GM23338 (cell line): ENCODE data around the gene IDS. TPM values are rescaled to one million over a fixed set of nuclear protein-coding genes. Genes with fewer than 3 reads are reported as not detected.

Source experiments
- ATAC-seq: fragments of 200-7000 bp; cut with Tn5 transposase; 3 replicates; pipeline ENCODE4 v1.9.1; 2020
- DNase-seq: peaks from one replicate; pipeline ENCODE4 v3.0.0-alpha.2; 2015; ENCODE audit warnings: low spot score
- H2AFZ ChIP-seq: fragments of 200-600 bp; sonication (generic); 2 replicates; pipeline ENCODE4 v1.8.0; 2016; ENCODE audit warnings: antibody characterized with exemption, mild to moderate bottlenecking, moderate library complexity
- H3F3A ChIP-seq: fragments of 200-600 bp; sonication (generic); replicated peaks from 2 replicates; pipeline ENCODE4 v1.8.0; 2017; ENCODE audit warnings: antibody characterized with exemption, mixed run types, low read depth
- H3K27ac ChIP-seq: fragments of 200-600 bp; sonication (generic); 2 replicates; pipeline ENCODE4 v1.6.1; 2016; ENCODE audit warnings: low read depth
- H3K27me3 ChIP-seq: fragments of 200-600 bp; sonication (generic); 2 replicates; pipeline ENCODE4 v1.8.0; 2016; ENCODE audit warnings: mild to moderate bottlenecking, mixed run types, moderate library complexity; ENCODE audit not compliant: insufficient read depth
- H3K36me3 ChIP-seq: fragments of 200-600 bp; sonication (generic); 2 replicates; pipeline ENCODE4 v1.8.0; 2016; ENCODE audit warnings: mild to moderate bottlenecking; ENCODE audit not compliant: insufficient read depth
- H3K4me1 ChIP-seq: fragments of 200-600 bp; sonication (generic); 2 replicates; pipeline ENCODE4 v1.8.0; 2016; ENCODE audit warnings: mild to moderate bottlenecking, moderate library complexity; ENCODE audit not compliant: insufficient read depth
- H3K4me2 ChIP-seq: fragments of 200-600 bp; sonication (generic); 2 replicates; pipeline ENCODE4 v1.7.1; 2017; ENCODE audit warnings: mixed run types
- H3K4me3 ChIP-seq: fragments of 200-600 bp; sonication (generic); 2 replicates; pipeline ENCODE4 v1.6.1; 2016; ENCODE audit warnings: mixed run types
- H3K79me2 ChIP-seq: fragments of 200-600 bp; sonication (generic); replicated peaks from 2 replicates; pipeline ENCODE4 v1.8.0; 2017; ENCODE audit warnings: mild to moderate bottlenecking; ENCODE audit not compliant: insufficient read depth
- H3K9me2 ChIP-seq: fragments of 200-600 bp; sonication (generic); 2 replicates; pipeline ENCODE4 v1.8.0; 2017; ENCODE audit not compliant: insufficient read depth
- H4K20me1 ChIP-seq: fragments of 200-600 bp; sonication (generic); replicated peaks from 2 replicates; pipeline ENCODE4 v1.8.0; 2017; ENCODE audit warnings: mild to moderate bottlenecking; ENCODE audit not compliant: insufficient read depth
- H3K27ac Mint-ChIP-seq: 2 replicates; pipeline ENCODE4 v1.8.0; 2020; ENCODE audit warnings: inconsistent platforms, mild to moderate bottlenecking, moderate library complexity, mixed read lengths
- H3K27me3 Mint-ChIP-seq: 3 replicates; pipeline ENCODE4 v1.8.0; 2022; ENCODE audit warnings: low read depth, mild to moderate bottlenecking, moderate library complexity, mixed read lengths, inconsistent platforms; ENCODE audit not compliant: insufficient read depth, poor library complexity
- H3K36me3 Mint-ChIP-seq: 3 replicates; pipeline ENCODE4 v1.8.0; 2021; ENCODE audit warnings: low read depth, mild to moderate bottlenecking, inconsistent platforms, moderate library complexity, mixed read lengths
- H3K4me1 Mint-ChIP-seq: 3 replicates; pipeline ENCODE4 v1.8.0; 2020; ENCODE audit warnings: mild to moderate bottlenecking, inconsistent platforms, mixed read lengths
- H3K4me3 Mint-ChIP-seq: 3 replicates; pipeline ENCODE4 v1.8.0; 2021; ENCODE audit warnings: moderate library complexity, mild to moderate bottlenecking, inconsistent platforms, mixed read lengths
- H3K9me3 Mint-ChIP-seq: 3 replicates; pipeline ENCODE4 v1.8.0; 2020; ENCODE audit warnings: moderate library complexity, mild to moderate bottlenecking, inconsistent platforms, mixed read lengths
- CREB1 ChIP-seq: fragments of 250-450 bp; sonication (Bioruptor Pico); IDR thresholded peaks from 2 replicates; pipeline ENCODE4 v1.5.0; 2020; ENCODE audit warnings: low read depth, mild to moderate bottlenecking, moderate library complexity
- CTCF ChIP-seq, 2 experiments: fragments of 200-600 bp in 1 of 2; sonication (generic) in 1 of 2; conservative IDR thresholded peaks; 2 replicates each; pipeline versions ENCODE4 v1.5.1 to v1.6.1; 2016 to 2017; ENCODE audit warnings: antibody characterized with exemption in 2 of 2, low read depth in 2 of 2, mild to moderate bottlenecking in 2 of 2, moderate library complexity in 1 of 2
- ETS1 ChIP-seq: IDR thresholded peaks from 2 replicates; pipeline ENCODE4 v1.6.1; 2016; ENCODE audit warnings: antibody characterized with exemption
- EZH2 ChIP-seq: fragments of 200-600 bp; sonication (generic); IDR thresholded peaks from one replicate; pipeline ENCODE4 v1.8.0; 2017; ENCODE audit warnings: antibody characterized with exemption, mild to moderate bottlenecking, low read depth; ENCODE audit not compliant: unreplicated experiment
- EZH2phosphoT487 ChIP-seq: fragments of 200-600 bp; sonication (generic); IDR thresholded peaks from one replicate; pipeline ENCODE4 v1.8.1; 2018; ENCODE audit warnings: antibody characterized with exemption; ENCODE audit not compliant: unreplicated experiment
- POLR2AphosphoS5 ChIP-seq: IDR thresholded peaks from 2 replicates; pipeline ENCODE4 v1.6.1; 2016; ENCODE audit warnings: antibody characterized with exemption, low read depth
- REST ChIP-seq: IDR thresholded peaks from one replicate; pipeline ENCODE4 v1.6.1; 2018; ENCODE audit warnings: antibody characterized with exemption; ENCODE audit not compliant: unreplicated experiment
- ZNF462 ChIP-seq: fragments of 250-450 bp; sonication (Bioruptor Pico); IDR thresholded peaks from 2 replicates; pipeline ENCODE4 v1.5.0; 2020; ENCODE audit warnings: mild to moderate bottlenecking, moderate library complexity
- long read RNA-seq: library from polyadenylated mRNA; unstranded; transcript quantifications from one replicate; pipeline ENCODE4 v2.0.0, GENCODE V29; 2020; ENCODE audit not compliant: unreplicated experiment
- polyA plus RNA-seq: library from polyadenylated mRNA; unstranded; fragments of >200 nt; fragmentation: Nextera tagmentation; extraction: Ambion mirVana; gene quantifications from 2 replicates; pipeline ENCODE4 v1.2.1, GENCODE V29; 2016
- total RNA-seq: library from RNA; depleted of rRNA; stranded (reverse); fragments of >200 nt; shearing (Covaris generic); gene quantifications from 2 replicates; pipeline ENCODE4 v1.2.3, GENCODE V29; 2014; rRNA removed

Gene IDS
- total RNA-seq (12.3 and 12.4 TPM in 2 replicates), polyA plus RNA-seq (8.2 and 8.6 TPM in 2 replicates)
- long read RNA-seq, full-length matches to known transcripts = 9 of 12 reads
- long read RNA-seq, partial matches to known transcripts = 0 of 12 reads
- long read RNA-seq, other reads (novel, unspliced or antisense) = 3 of 12 reads

- DNase-seq (peak; percentile 92), ATAC-seq (peak; percentile 92)
- Histone ChIP-seq H3K9me2 (no peaks in the 10 kb centered on the region), H3K79me2 (no peaks in the 10 kb centered on the region), H3K36me3 (no peaks in the 10 kb centered on the region), H2AFZ (peak within 1 kb of the TSS; percentile 81; the same call in 1 of the 2 replicates), H3K4me3 (peak within 1 kb of the TSS; percentile 48), H3K4me1 (no peaks in the 10 kb centered on the region), H3K27ac (no peak within 1 kb of the TSS), H3F3A (no peaks in the 10 kb centered on the region), H3K27me3 (no peaks in the 10 kb centered on the region), H4K20me1 (no peaks in the 10 kb centered on the region), H3K4me2 (peak within 1 kb of the TSS; percentile 70)
- peaks cover 3% of the 10 kb centered on the region; the same call in 2 of the 3 replicates for H3K36me3 Mint-ChIP-seq
- H3K4me1 Mint-ChIP-seq = peaks cover 14% of the 10 kb centered on the region; the same call in 2 of the 3 replicates
- H3K27ac Mint-ChIP-seq = peak within 1 kb of the TSS; percentile 70
- peak within 1 kb of the TSS; percentile 78 for H3K4me3 Mint-ChIP-seq
- H3K9me3 Mint-ChIP-seq = no peaks in the 10 kb centered on the region; the same call in 2 of the 3 replicates
- 0 out of 4 replicates have a peak, but pooled peaks of 1 of the 2 experiments have one; percentile 3 for TF ChIP-seq CTCF (conservative IDR thresholded peaks at IDR 0.05; ENCODE audit: low read depth in 2 of 2)
- TF ChIP-seq POLR2AphosphoS5 = peak; percentile 43
- no peak for TF ChIP-seq REST
- TF ChIP-seq EZH2 = no peak
- no peak for TF ChIP-seq ETS1
- no peak for TF ChIP-seq EZH2phosphoT487
- no peak for TF ChIP-seq ZNF462 (CRISPR knock-in tag)
- TF ChIP-seq CREB1 = peak; percentile 82
- H3K27me3 Mint-ChIP-seq = peaks cover under 1% of the 10 kb centered on the region
Measured at GRCh38 chrX:149504915-149505651, at the start of gene IDS. TSS of gene IDS (minus strand) at chrX:149505306. CDS start at chrX:149505137, 169 bp downstream.
